ENCODE data around the gene DCST2.

The DCST2 gene

GRCh38 chr1:155010211-155010918 lies 23.2 kb downstream of the DCST2 start:
- peak in 1 of 3 donors; percentile 23 for DNase-seq
- peak overlapping the region; percentile 56 for H3K4me3 ChIP-seq (ENCODE audit: insufficient read depth, low read depth, low read length, poor library complexity, severe bottlenecking)
- H3K9me3 ChIP-seq (ENCODE audit: control insufficient read depth, low read length): no peaks in the 10 kb centered on the region
- no peaks in the 10 kb centered on the region for H3K27me3 ChIP-seq (replicated peaks; ENCODE audit: control insufficient read depth, insufficient read depth, low read length, poor library complexity, severe bottlenecking)
- H3K4me1 ChIP-seq (ENCODE audit: control insufficient read depth, insufficient read depth, low read length, poor library complexity, severe bottlenecking): peaks cover 90% of the 10 kb centered on the region
- peaks cover 14% of the 10 kb centered on the region for H3K36me3 ChIP-seq (ENCODE audit: control insufficient read depth, insufficient read depth, low read length)
- peak overlapping the region; percentile 77 for H3K27ac ChIP-seq (ENCODE audit: insufficient read depth, low read length, poor library complexity, severe bottlenecking)

- Histone ChIP-seq H3K4me1 (ENCODE audit: control insufficient read depth, insufficient read depth, low read length, poor library complexity, severe bottlenecking) (peaks cover 90% of the 10 kb centered on the region), H3K36me3 (ENCODE audit: control insufficient read depth, insufficient read depth, low read length) (peaks cover 8% of the 10 kb centered on the region), H3K27ac (ENCODE audit: insufficient read depth, low read length, poor library complexity, severe bottlenecking) (peak overlapping the region; percentile 77), H3K4me3 (ENCODE audit: insufficient read depth, low read depth, low read length, poor library complexity, severe bottlenecking) (peak overlapping the region; percentile 56), H3K27me3 (replicated peaks; ENCODE audit: control insufficient read depth, insufficient read depth, low read length, poor library complexity, severe bottlenecking) (no peaks in the 10 kb centered on the region), H3K9me3 (ENCODE audit: control insufficient read depth, low read length) (no peaks in the 10 kb centered on the region)
- DNase-seq: no peak
Observed at GRCh38 chr1:155009742-155010141, 23.8 kb downstream of the DCST2 start.

- Histone ChIP-seq H3K36me3 (ENCODE audit: control insufficient read depth, insufficient read depth, low read length) (peaks cover 4% of the 10 kb centered on the region), H3K27me3 (replicated peaks; ENCODE audit: control insufficient read depth, insufficient read depth, low read length, poor library complexity, severe bottlenecking) (no peaks in the 10 kb centered on the region), H3K4me1 (ENCODE audit: control insufficient read depth, insufficient read depth, low read length, poor library complexity, severe bottlenecking) (peaks cover 90% of the 10 kb centered on the region), H3K9me3 (ENCODE audit: control insufficient read depth, low read length) (no peaks in the 10 kb centered on the region), H3K27ac (ENCODE audit: insufficient read depth, low read length, poor library complexity, severe bottlenecking) (peak overlapping the region; percentile 77), H3K4me3 (ENCODE audit: insufficient read depth, low read depth, low read length, poor library complexity, severe bottlenecking) (peak overlapping the region; percentile 56)
- no peak for DNase-seq
Observed at GRCh38 chr1:155009221-155009711, 24.3 kb downstream of the DCST2 start.

GRCh38 chr1:155008015-155008941 lies 25.3 kb downstream of the DCST2 start:
- H3K27me3 ChIP-seq (replicated peaks; ENCODE audit: control insufficient read depth, insufficient read depth, low read length, poor library complexity, severe bottlenecking): no peaks in the 10 kb centered on the region
- no peak for DNase-seq
- H3K9me3 ChIP-seq (ENCODE audit: control insufficient read depth, low read length): no peaks in the 10 kb centered on the region
- H3K27ac ChIP-seq (ENCODE audit: insufficient read depth, low read length, poor library complexity, severe bottlenecking): peak overlapping the region; percentile 77
- H3K4me3 ChIP-seq (ENCODE audit: insufficient read depth, low read depth, low read length, poor library complexity, severe bottlenecking): peak overlapping the region; percentile 56
- H3K4me1 ChIP-seq (ENCODE audit: control insufficient read depth, insufficient read depth, low read length, poor library complexity, severe bottlenecking): peaks cover 89% of the 10 kb centered on the region
- H3K36me3 ChIP-seq (ENCODE audit: control insufficient read depth, insufficient read depth, low read length): no peaks in the 10 kb centered on the region

- H3K36me3 ChIP-seq (ENCODE audit: control insufficient read depth, insufficient read depth, low read length): no peaks in the 10 kb centered on the region
- no peak for DNase-seq
- peak overlapping the region; percentile 77 for H3K27ac ChIP-seq (ENCODE audit: insufficient read depth, low read length, poor library complexity, severe bottlenecking)
- no peak overlapping the region for H3K4me3 ChIP-seq (ENCODE audit: insufficient read depth, low read depth, low read length, poor library complexity, severe bottlenecking)
- H3K27me3 ChIP-seq (replicated peaks; ENCODE audit: control insufficient read depth, insufficient read depth, low read length, poor library complexity, severe bottlenecking): no peaks in the 10 kb centered on the region
- peaks cover 79% of the 10 kb centered on the region for H3K4me1 ChIP-seq (ENCODE audit: control insufficient read depth, insufficient read depth, low read length, poor library complexity, severe bottlenecking)
- H3K9me3 ChIP-seq (ENCODE audit: control insufficient read depth, low read length): no peaks in the 10 kb centered on the region
Observed at GRCh38 chr1:155007251-155007828, 26.2 kb downstream of the DCST2 start.

- peaks cover 75% of the 10 kb centered on the region for H3K4me1 ChIP-seq (ENCODE audit: control insufficient read depth, insufficient read depth, low read length, poor library complexity, severe bottlenecking)
- no peak for DNase-seq
- no peaks in the 10 kb centered on the region for H3K9me3 ChIP-seq (ENCODE audit: control insufficient read depth, low read length)
- no peaks in the 10 kb centered on the region for H3K27me3 ChIP-seq (replicated peaks; ENCODE audit: control insufficient read depth, insufficient read depth, low read length, poor library complexity, severe bottlenecking)
- H3K4me3 ChIP-seq (ENCODE audit: insufficient read depth, low read depth, low read length, poor library complexity, severe bottlenecking): no peak overlapping the region
- peak overlapping the region; percentile 77 for H3K27ac ChIP-seq (ENCODE audit: insufficient read depth, low read length, poor library complexity, severe bottlenecking)
- no peaks in the 10 kb centered on the region for H3K36me3 ChIP-seq (ENCODE audit: control insufficient read depth, insufficient read depth, low read length)
Observed at GRCh38 chr1:155006601-155007101, 26.9 kb downstream of the DCST2 start.

GRCh38 chr1:155005076-155006011 lies 28.2 kb downstream of the DCST2 start:
- Histone ChIP-seq H3K4me1 (ENCODE audit: control insufficient read depth, insufficient read depth, low read length, poor library complexity, severe bottlenecking) (peaks cover 70% of the 10 kb centered on the region), H3K36me3 (ENCODE audit: control insufficient read depth, insufficient read depth, low read length) (no peaks in the 10 kb centered on the region), H3K4me3 (ENCODE audit: insufficient read depth, low read depth, low read length, poor library complexity, severe bottlenecking) (peak overlapping the region; percentile 83), H3K27ac (ENCODE audit: insufficient read depth, low read length, poor library complexity, severe bottlenecking) (peak overlapping the region; percentile 77), H3K9me3 (ENCODE audit: control insufficient read depth, low read length) (no peaks in the 10 kb centered on the region), H3K27me3 (replicated peaks; ENCODE audit: control insufficient read depth, insufficient read depth, low read length, poor library complexity, severe bottlenecking) (no peaks in the 10 kb centered on the region)
- DNase-seq: peak in 1 of 3 donors; percentile 34

- no peak for DNase-seq
- Histone ChIP-seq H3K4me3 (ENCODE audit: insufficient read depth, low read depth, low read length, poor library complexity, severe bottlenecking) (peak overlapping the region; percentile 83), H3K36me3 (ENCODE audit: control insufficient read depth, insufficient read depth, low read length) (no peaks in the 10 kb centered on the region), H3K27me3 (replicated peaks; ENCODE audit: control insufficient read depth, insufficient read depth, low read length, poor library complexity, severe bottlenecking) (no peaks in the 10 kb centered on the region), H3K27ac (ENCODE audit: insufficient read depth, low read length, poor library complexity, severe bottlenecking) (peak overlapping the region; percentile 77), H3K9me3 (ENCODE audit: control insufficient read depth, low read length) (no peaks in the 10 kb centered on the region), H3K4me1 (ENCODE audit: control insufficient read depth, insufficient read depth, low read length, poor library complexity, severe bottlenecking) (peaks cover 67% of the 10 kb centered on the region)
Observed at GRCh38 chr1:155004352-155005075, 29.1 kb downstream of the DCST2 start.

Measured in effector memory CD4-positive, alpha-beta T cell (primary cell).